Natural killer cell (primary cell): ENCODE measurements around the gene STAG2. TPM values are rescaled to one million over a fixed set of nuclear protein-coding genes. Genes with fewer than 3 reads are reported as not detected.

Experiments
- ATAC-seq, 3 donors: fragments of 150-1000 bp in 2 of 3; fragments of 200-7000 bp in 1 of 3; cut with Tn5 transposase; 1 replicate in 1 of 3; 2 replicates in 2 of 3; pipeline ENCODE4 v1.10.0; 2021; ENCODE audit warnings: mild to moderate bottlenecking in 2 of 3, moderate library complexity in 2 of 3
- DNase-seq, 2 donors: peaks; one replicate each; pipeline versions ENCODE4 v3.0.0 to v3.0.0-alpha.2; 2013 to 2021; ENCODE audit warnings: mixed read lengths in 1 of 2
- H3K27ac ChIP-seq: one replicate; pipeline ENCODE4 v1.5.1; 2013; ENCODE audit warnings: mild to moderate bottlenecking, low read length
- H3K27me3 ChIP-seq: one replicate; pipeline ENCODE4 v1.6.1; 2013; ENCODE audit warnings: low read length; ENCODE audit not compliant: control insufficient read depth, insufficient read depth
- H3K36me3 ChIP-seq: one replicate; pipeline ENCODE4 v1.6.1; 2013; ENCODE audit warnings: low read length; ENCODE audit not compliant: control insufficient read depth, insufficient read depth
- H3K4me1 ChIP-seq: one replicate; pipeline ENCODE4 v1.6.1; 2013; ENCODE audit warnings: low read length; ENCODE audit not compliant: control insufficient read depth, insufficient read depth
- H3K4me3 ChIP-seq: one replicate; pipeline ENCODE4 v1.5.1; 2013; ENCODE audit warnings: low read length
- H3K9me3 ChIP-seq: one replicate; pipeline ENCODE4 v1.6.1; 2013; ENCODE audit warnings: low read length; ENCODE audit not compliant: control insufficient read depth, insufficient read depth
- H3K27ac Mint-ChIP-seq, 2 donors: one replicate each; pipeline ENCODE4 v1.8.0; 2022; ENCODE audit warnings: mild to moderate bottlenecking in 2 of 2, mixed read lengths in 2 of 2, moderate library complexity in 1 of 2
- H3K27me3 Mint-ChIP-seq, 2 donors: one replicate each; pipeline ENCODE4 v1.8.0; 2022; ENCODE audit warnings: low read depth in 2 of 2, mixed read lengths in 2 of 2
- H3K36me3 Mint-ChIP-seq: one replicate; pipeline ENCODE4 v1.8.0; 2022; ENCODE audit warnings: mixed read lengths
- H3K4me1 Mint-ChIP-seq, 2 donors: one replicate each; pipeline ENCODE4 v1.8.0; 2022; ENCODE audit warnings: mixed read lengths in 2 of 2
- H3K4me3 Mint-ChIP-seq: one replicate; pipeline ENCODE4 v1.8.0; 2022; ENCODE audit warnings: mild to moderate bottlenecking, moderate library complexity, mixed read lengths
- H3K9me3 Mint-ChIP-seq, 2 donors: one replicate each; pipeline ENCODE4 v1.8.0; 2022; ENCODE audit warnings: mixed read lengths in 2 of 2
- CTCF ChIP-seq: fragments of 200-600 bp; IDR thresholded peaks from one replicate; pipeline ENCODE4 v1.8.0; 2022; ENCODE audit warnings: antibody characterized with exemption
- WGBS: methylation state at CpG from one replicate; pipeline ENCODE4 v1.1.7; 2013; ENCODE audit warnings: missing lambda C conversion rate; ENCODE audit not compliant: insufficient coverage; 5-methylcytosine and 5-hydroxymethylcytosine counted together
- intact Hi-C: fragments of 100-400 bp; cut with micrococcal nuclease; formaldehyde crosslinking; loops from one replicate; pipeline ENCODE4 v1.14.2; 2022
- total RNA-seq, 4 donors: library from RNA; stranded (reverse); fragments of 120-200 nt in 1 of 4; gene quantifications; one replicate each; pipeline versions ENCODE4 v1.2.3 to v1.2.4, GENCODE V29; 2013 to 2022

STAG2 gene
- total RNA-seq, 3 donors from 2014 or later (not counting 1 experiment from before 2014, with no cell fraction given): 91.7 to 97.2 (median 92.4) TPM

GRCh38 chrX:124086411-124086810 is 124.9 kb downstream of the STAG2 start:
- H3K36me3 ChIP-seq: peaks cover 56% of the 10 kb centered on the region
- no peaks in the 10 kb centered on the region for H3K27me3 ChIP-seq
- peak in 1 of 2 donors; percentile 66 for DNase-seq
- Mint-ChIP-seq H3K9me3 (no peaks in the 10 kb centered on the region), H3K27me3 (no peaks in the 10 kb centered on the region), H3K36me3 (no peaks in the 10 kb centered on the region), H3K4me3 (no peak overlapping the region), H3K27ac (peak overlapping the region in 1 of 2 donors; percentile 22), H3K4me1 (peaks cover 0 to 12% of the 10 kb centered on the region in 2 donors)
- no peaks in the 10 kb centered on the region for H3K9me3 ChIP-seq
- TF ChIP-seq CTCF: no peak
- no peaks in the 10 kb centered on the region for H3K4me1 ChIP-seq
- WGBS: 92% methylated on average over 2 of the region's 7 CpGs
- ATAC-seq: no peak
- H3K4me3 ChIP-seq: no peak overlapping the region
- no peak overlapping the region for H3K27ac ChIP-seq
- intact Hi-C loops: no loop called here

GRCh38 chrX:124087000-124087746 is 125.7 kb downstream of the STAG2 start:
- ATAC-seq (no peak), DNase-seq (no peak)
- H3K27ac Mint-ChIP-seq: peak overlapping the region in 1 of 2 donors; percentile 22

GRCh38 chrX:124093222-124093621 is 131.7 kb downstream of the STAG2 start:
- H3K27ac Mint-ChIP-seq: peak overlapping the region; percentile 6 to 55
- DNase-seq (no peak), ATAC-seq (no peak)
- H3K9me3 Mint-ChIP-seq: no peaks in the 10 kb centered on the region
- no peaks in the 10 kb centered on the region for H3K9me3 ChIP-seq
- H3K4me3 Mint-ChIP-seq: no peak overlapping the region
- no CpG with 5 or more reads among the region's 4 CpGs for WGBS
- no peak for TF ChIP-seq CTCF
- no peak overlapping the region for H3K4me3 ChIP-seq
- peaks cover 0 to 5% of the 10 kb centered on the region in 2 donors for H3K4me1 Mint-ChIP-seq
- H3K27me3 Mint-ChIP-seq: no peaks in the 10 kb centered on the region
- H3K27ac ChIP-seq: no peak overlapping the region
- intact Hi-C loops: no loop called here
- no peaks in the 10 kb centered on the region for H3K36me3 Mint-ChIP-seq
- no peaks in the 10 kb centered on the region for H3K27me3 ChIP-seq
- H3K4me1 ChIP-seq: no peaks in the 10 kb centered on the region
- H3K36me3 ChIP-seq: peaks cover 38% of the 10 kb centered on the region

More at GRCh38 chrX:124087000-124087746, 125.7 kb downstream of the STAG2 start:
- no peaks in the 10 kb centered on the region for H3K36me3 Mint-ChIP-seq
- H3K27ac ChIP-seq: no peak overlapping the region
- WGBS: 91% methylated on average over 4 of the region's 6 CpGs
- intact Hi-C loops: no loop called here
- H3K4me3 ChIP-seq: no peak overlapping the region
- no peaks in the 10 kb centered on the region for H3K27me3 ChIP-seq
- no peaks in the 10 kb centered on the region for H3K4me1 ChIP-seq
- H3K9me3 Mint-ChIP-seq: no peaks in the 10 kb centered on the region
- H3K9me3 ChIP-seq: no peaks in the 10 kb centered on the region
- TF ChIP-seq CTCF: no peak
- H3K4me3 Mint-ChIP-seq: no peak overlapping the region
- no peaks in the 10 kb centered on the region for H3K27me3 Mint-ChIP-seq
- peaks cover 56% of the 10 kb centered on the region for H3K36me3 ChIP-seq
- H3K4me1 Mint-ChIP-seq: peaks cover 0 to 9% of the 10 kb centered on the region in 2 donors
